Measurements from ENCODE around the gene SCAMP4.

The SCAMP4 gene

GRCh38 chr19:1942078-1942933 is 37.1 kb downstream of the SCAMP4 start:
- DNase-seq: peak; percentile 53

DNA sequence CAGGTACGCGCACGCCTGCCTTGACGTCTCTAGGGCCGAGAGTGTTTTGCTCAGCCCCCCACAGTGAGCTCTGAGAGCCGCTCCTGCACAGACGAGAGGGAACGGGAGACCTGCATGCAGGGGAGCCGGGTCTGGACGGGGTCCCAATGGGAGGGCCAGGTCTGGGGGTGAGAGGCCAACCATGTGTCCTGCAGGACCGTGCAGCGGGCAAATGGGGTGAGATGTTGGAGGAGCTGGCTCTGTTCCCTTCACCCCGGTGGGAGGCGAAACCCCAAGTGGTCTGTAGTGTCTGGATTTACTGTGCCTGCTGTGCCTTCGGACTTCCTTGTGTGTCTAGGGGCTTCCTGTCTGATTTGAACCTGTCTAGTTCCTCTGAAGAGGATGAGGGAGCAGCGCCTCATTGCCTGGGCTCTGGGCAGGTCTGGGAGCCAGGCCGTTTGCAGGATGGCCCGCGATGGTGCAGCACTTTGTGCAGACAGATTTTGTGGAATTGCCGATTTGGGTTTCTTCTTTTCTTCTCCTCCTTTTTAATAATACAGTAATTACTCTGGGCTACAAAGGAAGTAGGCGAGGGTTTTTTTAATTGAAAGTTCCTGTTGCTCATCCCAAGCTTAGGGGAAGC is 37.8 kb downstream of the SCAMP4 start:
- DNase-seq: no peak

GRCh38 chr19:1943661-1944087 is 38.5 kb downstream of the SCAMP4 start:
- no peak for DNase-seq

DNA sequence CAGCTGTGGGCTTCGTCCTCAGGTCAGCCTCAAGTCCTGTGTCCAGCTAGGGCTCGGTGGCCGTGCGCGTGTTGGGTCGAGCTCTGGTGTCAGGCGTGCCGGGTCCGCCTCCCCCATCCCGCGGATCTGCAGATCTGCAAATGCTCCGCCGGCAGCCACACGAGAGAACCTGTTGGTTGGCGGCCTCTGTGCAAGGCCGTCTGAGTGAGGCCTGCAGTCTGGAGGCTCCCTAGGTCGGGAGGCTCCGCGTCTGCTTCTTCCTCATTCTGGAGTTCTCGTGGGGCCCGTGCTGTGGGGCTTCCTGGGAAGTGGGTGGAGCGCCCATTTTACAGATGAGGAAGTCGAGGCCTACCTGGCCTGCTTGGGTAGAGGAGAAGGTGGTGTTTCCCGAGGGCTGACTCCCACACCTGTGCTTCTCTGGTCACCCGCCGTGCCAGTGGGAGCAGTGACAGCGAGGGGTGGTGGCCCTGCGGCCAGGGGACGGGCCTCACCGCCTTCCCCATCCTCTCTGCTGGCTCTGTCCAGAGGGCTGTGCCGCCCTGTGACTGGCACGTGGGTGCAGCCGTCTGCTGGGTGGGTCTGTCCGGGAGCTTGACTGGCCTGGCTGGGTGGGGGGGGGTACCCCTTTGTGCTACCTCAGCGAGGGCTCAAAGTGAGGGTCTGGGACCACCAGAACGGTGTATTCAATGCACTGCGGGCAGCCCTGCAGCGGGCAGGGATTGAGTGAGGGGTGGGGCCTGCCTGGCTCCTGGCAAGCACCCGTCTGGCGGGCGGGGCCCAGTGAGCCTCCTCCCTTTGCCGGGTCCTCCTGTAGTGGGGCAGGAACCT is 39.1 kb downstream of the SCAMP4 start:
- no peak for DNase-seq

DNA sequence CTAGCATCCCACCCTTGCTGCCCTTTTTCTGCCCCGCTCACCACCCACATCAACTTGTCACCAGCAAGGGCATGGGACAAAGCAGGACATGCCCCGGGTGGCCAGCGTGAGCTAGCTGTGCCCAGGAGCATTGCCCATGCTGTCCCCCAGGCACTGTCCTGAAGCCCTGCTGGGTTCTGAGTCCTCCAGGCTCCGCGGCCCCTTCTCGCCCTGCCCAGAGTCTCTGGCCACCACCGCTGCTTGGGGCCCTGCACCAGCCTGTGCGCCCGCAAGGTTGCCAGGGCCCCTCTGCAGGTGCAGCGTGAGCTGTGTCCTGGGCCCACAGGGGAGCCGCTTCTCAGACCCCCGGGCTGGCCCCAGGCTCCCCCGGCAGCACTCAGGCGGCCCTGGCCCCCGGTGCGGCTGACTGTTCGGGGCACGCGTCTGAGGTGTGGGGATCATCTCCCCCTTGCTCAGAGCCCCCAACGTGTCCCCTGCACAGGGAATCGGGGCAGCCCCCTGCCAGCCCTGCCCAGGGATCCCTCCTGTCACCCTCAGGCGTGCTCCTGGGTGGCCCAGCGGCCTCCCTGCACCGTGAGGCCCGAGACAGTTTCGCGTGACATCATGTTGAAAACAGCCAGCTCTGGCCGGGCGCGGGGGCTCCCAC is 39.8 kb downstream of the SCAMP4 start:
- DNase-seq: no peak

GRCh38 chr19:1945899-1946298 is 40.7 kb downstream of the SCAMP4 start:
- DNase-seq: peak; percentile 32

DNA sequence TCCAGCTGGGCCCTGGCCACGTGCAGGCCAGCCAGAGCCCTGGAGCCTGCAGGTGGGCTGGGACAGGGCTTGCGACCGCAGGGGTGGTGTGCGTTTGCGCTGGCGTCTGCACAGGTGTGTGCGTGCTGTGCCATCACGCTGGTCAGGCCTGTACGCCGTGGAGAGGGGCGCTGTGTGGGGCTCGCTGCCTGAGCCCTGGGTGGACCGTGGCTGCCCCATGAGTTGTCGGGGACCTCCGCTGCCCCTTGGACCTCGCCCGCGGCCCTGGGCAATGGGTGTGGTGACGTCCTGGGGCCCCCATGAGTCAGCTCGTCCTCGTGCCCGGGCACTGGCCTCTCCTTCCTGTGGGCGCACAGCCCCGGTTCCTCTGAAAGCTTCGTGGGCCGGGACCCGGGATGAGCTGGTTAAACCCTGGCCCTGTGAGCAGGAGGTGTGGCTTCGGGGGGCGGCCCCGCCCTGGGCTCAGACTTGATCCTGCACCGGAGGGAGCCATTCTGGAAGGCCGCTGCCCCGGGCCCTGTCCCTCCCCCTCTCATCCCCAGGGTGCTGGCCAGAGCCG is 42.5 kb downstream of the SCAMP4 start:
- DNase-seq: no peak

GRCh38 chr19:1949304-1950101 is 44.3 kb downstream of the SCAMP4 start:
- no peak for DNase-seq

DNA sequence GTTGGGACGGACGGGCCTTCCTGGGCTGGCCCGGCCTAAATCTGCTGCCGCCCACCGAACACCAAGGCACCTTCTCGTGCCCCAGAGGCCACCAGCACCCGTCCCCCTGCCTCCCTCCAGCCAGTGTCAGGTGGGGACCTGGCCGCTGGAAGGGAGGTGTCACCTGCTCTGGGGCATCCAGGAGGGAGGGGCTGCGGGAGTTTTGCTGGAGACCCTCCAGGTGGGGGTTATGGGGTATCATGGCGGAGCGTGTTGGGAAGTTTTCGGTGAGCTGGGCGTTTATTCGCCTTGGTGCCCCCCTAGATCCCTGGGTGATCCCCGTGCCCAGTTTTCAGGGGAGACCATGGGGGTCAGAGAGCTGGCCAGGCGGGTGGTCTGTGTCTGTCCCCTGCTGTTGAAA is 45.4 kb downstream of the SCAMP4 start:
- no peak for DNase-seq

DNA sequence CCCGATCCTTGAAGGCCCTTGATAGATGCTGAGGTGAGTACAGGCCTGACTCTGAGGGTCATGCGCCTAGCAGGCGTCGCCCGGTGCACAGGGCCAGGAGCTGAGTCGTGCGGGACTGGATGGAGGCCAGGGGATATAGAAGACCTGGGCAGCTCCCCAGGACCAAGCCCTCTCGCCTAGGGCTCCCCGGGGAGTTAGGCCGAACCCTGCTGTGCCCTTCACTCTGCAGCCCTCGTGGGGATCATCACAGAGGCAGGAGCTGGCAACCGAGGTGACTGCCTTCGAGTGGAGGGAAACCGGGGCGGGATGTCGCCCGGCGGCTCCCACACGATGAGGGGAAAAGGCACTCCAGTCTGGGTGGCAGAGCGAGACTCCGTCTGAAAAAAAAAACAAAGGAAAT is 47.4 kb downstream of the SCAMP4 start:
- DNase-seq: no peak

GRCh38 chr19:1953037-1953436 is 47.8 kb downstream of the SCAMP4 start:
- no peak for DNase-seq

- no peak for DNase-seq
These were observed 48.4 kb downstream of the SCAMP4 start for GRCh38 chr19:1953441-1954094.

DNA sequence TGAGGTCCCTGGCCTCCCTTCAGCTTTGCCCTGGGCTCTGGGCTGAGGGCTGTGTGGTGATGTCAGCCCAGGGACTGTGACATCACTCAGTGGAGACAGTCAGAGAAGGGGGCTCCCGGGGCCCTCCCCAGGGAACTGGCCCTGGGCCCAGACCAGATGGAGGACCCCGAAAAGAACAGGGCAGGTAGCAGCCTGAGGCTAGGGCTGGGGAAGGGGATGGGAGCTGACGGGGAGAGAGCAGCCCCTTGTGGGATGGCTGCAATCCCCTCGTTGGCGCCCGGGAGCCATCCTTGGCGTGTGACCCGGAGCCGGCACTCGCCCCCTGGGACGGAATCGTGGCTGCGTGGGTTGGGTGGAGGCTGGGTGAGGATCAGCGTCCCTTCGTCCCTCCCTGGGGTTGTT is 49.3 kb downstream of the SCAMP4 start:
- no peak for DNase-seq

DNA sequence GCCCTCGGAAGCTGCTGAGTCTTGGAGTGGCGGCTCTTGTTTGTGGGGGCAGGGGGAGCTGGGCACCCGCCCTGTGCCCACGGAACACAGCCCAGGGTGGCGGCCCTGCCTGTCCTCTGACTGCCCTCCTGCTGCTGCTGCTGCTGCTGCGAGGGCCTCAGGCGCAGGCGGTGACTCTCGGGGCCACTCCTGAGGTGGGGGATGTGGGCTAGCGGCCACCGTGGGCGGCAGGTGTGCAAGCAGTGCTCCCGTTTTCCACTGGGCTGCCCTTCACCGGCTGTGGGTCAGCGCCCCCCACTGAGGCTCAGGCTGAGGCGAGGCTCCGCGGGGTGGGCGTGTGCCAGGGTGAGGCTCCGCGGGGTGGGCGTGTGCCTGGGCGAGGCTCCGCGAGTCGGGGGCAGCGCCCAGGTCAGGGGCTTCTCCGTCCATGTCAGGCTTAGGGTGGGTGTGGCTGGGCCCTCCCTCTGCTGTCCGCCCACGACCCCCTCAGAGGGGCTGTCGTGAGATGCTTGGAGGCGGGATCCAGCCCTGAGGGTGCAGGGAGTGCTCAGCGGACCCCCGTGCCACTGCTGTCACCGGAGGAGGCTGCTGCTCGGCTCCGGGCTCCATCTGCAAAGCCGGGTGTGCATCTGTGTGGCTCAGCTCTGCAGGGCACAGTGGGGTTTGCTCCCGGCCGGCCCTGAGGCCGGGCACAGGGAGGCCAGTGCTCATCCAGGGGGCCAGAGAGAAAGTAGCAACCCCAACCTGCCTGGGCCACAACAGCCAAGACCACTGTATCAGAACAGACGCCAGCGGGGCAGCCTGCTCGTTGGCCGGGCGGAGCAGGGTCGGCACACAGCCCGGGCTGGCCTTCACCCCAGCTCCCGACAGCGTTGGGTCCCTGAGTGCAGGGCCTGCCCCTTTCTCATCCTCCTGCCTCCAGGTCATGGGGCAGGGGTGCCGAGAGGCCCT is 50.2 kb downstream of the SCAMP4 start:
- DNase-seq: no peak

DNA sequence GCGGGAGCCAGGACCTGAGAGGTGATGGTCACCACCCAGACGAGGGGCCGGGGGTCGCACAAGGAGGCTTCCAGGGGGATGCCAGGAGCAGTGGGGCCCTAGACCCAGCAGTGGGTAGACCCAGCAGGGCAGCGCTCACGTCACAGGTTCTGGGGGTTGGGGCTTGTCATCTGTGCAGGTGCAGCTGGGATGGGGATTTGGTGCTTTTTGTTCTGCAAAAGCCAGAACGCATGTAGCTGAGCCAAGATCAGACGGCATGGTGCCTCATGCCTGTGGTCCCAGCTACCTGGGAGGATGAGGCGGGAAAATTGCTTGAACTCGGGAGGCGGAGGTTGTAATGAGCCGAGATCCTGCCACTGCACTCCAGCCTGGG is 50.9 kb downstream of the SCAMP4 start:
- DNase-seq: no peak

DNA sequence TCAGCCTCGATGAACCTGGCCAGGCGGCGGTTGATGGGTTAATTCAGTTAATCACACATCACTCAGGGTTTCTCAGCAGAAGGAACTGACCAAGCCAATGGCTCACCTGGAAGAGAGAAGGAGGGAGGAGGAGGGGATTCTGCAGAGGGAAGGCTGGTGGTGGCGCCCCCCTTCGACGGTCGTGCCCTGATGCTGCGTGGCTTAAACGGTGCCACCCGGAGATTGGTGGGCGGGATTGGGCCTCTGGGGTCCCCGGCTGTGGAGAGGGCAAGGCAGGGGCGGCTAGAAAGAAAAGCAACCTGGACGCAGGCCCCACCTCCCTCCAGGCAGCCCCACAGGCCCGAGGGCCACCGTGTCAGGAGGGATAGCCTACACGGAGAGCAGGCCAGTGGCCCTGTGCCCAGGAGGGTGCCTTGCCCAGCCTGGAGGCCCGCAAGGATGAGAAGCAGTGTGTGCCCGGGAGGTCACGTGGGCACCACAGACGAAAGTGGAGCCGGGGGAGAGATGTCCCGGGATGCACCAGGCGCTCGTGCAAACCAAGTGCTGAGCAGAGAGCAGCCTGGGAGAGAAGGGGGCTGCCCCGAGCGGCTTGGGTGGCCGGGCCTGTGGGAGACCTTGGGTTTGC is 51.8 kb downstream of the SCAMP4 start:
- DNase-seq: no peak

DNA sequence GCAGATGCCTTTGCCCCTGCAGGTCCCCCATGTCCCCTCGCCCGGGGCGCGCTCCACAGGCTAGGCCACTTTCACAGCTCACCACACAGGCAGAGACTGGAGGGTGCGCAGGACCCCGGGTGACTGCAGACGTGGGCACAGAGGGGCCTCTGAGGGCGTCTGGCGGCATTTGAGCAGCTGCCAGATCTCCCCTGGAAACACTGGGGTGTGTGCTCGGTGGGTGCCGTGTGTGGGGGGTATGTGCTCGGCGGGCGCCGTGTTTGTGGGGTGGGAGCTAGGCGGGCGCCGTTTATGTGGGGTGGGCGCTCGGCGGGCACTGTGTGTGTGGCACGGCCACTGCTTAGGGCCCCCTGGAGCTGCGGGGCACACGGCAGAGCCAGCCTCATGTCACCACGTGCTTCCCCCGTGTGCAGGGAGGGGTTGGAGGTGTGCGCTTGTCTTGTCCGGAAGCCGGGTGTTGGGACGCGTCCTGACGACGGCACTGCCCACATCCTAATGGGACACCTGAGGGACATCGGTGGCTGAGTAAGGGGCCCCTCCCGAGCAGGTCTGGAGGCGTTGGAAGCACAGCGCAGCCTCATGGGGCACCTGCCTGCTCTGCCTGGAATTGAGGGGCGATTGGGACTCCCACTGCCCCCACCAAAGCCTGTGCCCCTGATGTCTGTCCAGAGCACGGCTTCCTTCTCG is 52.5 kb downstream of the SCAMP4 start:
- no peak for DNase-seq

DNA sequence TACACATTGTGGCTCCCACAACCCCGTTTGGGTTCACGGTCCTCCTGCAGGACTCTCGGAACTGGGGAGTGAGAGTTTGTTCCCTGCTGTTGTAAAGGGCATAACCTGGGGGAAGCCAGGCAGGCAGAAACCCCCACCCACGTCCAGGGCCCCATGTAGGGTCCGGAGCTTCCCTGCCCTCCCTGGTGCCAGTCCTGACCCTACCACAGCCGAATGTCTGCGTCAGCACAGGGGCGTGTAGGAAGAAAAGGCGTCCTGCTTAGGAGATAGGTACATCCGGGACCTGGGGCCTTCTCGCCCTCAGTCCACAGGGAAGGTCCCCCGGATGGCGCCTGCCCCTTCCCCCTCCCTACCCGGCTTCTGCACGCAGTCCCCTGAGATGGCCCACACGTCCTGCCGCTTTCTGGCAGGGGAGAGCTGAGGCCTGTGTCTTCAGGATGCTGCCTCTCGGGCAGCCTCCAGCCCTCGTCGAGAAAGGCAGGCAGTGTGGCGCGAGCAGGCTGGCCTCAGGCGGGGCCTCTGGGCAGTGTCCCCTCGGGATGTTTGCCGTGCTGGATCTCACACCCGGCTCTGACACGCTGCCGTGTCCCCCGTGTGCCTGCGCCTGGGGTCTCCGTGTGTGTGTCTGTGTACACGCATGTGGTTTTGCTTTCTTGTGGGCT is 54.9 kb downstream of the SCAMP4 start:
- DNase-seq: no peak

Measured in fibroblast of upper back skin (primary cell).